Left ventricle myocardium inferior (tissue), 1 donor: ENCODE measurements around the gene C1orf122. TPM values are rescaled to one million over a fixed set of nuclear protein-coding genes. Genes with fewer than 3 reads are reported as not detected.
A peak's percentile ranks its signal among the peaks of the same experiment; 100 is the strongest.

Experiments used
- DNase-seq: peaks from one replicate; pipeline ENCODE4 v3.0.0-alpha.2; 2020
- H3K27ac ChIP-seq: fragments of 200-600 bp; replicated peaks from 2 replicates; pipeline ENCODE4 v1.8.0; 2021
- H3K27me3 ChIP-seq: fragments of 200-600 bp; 2 replicates; pipeline ENCODE4 v1.8.0; 2021; ENCODE audit warnings: low read depth
- H3K36me3 ChIP-seq: fragments of 200-600 bp; 2 replicates; pipeline ENCODE4 v1.8.0; 2021
- H3K4me1 ChIP-seq: fragments of 200-600 bp; 2 replicates; pipeline ENCODE4 v1.8.0; 2021
- H3K4me3 ChIP-seq: fragments of 200-600 bp; 2 replicates; pipeline ENCODE4 v1.8.0; 2021; ENCODE audit warnings: mild to moderate bottlenecking, moderate library complexity
- H3K9me3 ChIP-seq: fragments of 200-600 bp; replicated peaks from 2 replicates; pipeline ENCODE4 v1.8.0; 2021
- intact Hi-C: fragments of 100-400 bp; cut with micrococcal nuclease; formaldehyde crosslinking; loops from one replicate; pipeline ENCODE4 v1.11.0; 2022
- total RNA-seq: library from RNA; stranded (reverse); fragmentation: NEBNext Ultra II Directional; extraction: Animal tissue kit (Norgen Biotek cat#: 25700); gene quantifications from one replicate; pipeline ENCODE4 v1.2.1, GENCODE V29; 2021
- TF ChIP-seq, protein P1 (sequence below): fragments of 200-600 bp; IDR thresholded peaks from 2 replicates; pipeline ENCODE4 v1.8.0; 2021; ENCODE audit warnings: antibody characterized with exemption, mild to moderate bottlenecking, borderline replicate concordance
- donor health status: DM: no; HTN: yes; CAD: no; lungs with severe emphysema.

Gene C1orf122
- total RNA-seq, 1 donor from 2014 or later = 47.3 TPM

DNA sequence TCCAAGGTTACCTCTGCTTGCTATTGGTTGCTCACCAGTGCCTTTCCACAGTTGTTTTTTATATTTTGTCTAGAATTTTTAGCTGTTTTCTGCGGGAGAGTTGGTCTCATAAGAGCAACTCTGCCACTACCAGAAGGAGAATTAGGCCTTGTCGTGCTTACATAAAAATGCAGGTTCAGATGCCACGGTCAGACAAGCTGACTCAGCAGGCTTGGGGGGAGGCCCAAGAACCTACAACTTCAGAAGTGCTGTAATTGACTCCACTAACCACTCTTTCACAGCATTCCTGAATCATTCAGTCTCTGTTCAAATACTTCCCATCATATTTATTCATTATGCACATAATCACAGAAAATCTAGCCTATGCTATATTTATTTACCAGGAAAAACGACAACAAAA lies 23.5 kb downstream of the C1orf122 start:
- Histone ChIP-seq H3K27ac (no peak overlapping the region), H3K9me3 (no peaks in the 10 kb centered on the region), H3K4me1 (no peaks in the 10 kb centered on the region), H3K4me3 (no peak overlapping the region), H3K36me3 (peaks cover 85% of the 10 kb centered on the region), H3K27me3 (no peaks in the 10 kb centered on the region)
- TF ChIP-seq, protein P1, sequence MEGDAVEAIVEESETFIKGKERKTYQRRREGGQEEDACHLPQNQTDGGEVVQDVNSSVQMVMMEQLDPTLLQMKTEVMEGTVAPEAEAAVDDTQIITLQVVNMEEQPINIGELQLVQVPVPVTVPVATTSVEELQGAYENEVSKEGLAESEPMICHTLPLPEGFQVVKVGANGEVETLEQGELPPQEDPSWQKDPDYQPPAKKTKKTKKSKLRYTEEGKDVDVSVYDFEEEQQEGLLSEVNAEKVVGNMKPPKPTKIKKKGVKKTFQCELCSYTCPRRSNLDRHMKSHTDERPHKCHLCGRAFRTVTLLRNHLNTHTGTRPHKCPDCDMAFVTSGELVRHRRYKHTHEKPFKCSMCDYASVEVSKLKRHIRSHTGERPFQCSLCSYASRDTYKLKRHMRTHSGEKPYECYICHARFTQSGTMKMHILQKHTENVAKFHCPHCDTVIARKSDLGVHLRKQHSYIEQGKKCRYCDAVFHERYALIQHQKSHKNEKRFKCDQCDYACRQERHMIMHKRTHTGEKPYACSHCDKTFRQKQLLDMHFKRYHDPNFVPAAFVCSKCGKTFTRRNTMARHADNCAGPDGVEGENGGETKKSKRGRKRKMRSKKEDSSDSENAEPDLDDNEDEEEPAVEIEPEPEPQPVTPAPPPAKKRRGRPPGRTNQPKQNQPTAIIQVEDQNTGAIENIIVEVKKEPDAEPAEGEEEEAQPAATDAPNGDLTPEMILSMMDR = no peak
- intact Hi-C loops = no loop called here
- no peak for DNase-seq

DNA sequence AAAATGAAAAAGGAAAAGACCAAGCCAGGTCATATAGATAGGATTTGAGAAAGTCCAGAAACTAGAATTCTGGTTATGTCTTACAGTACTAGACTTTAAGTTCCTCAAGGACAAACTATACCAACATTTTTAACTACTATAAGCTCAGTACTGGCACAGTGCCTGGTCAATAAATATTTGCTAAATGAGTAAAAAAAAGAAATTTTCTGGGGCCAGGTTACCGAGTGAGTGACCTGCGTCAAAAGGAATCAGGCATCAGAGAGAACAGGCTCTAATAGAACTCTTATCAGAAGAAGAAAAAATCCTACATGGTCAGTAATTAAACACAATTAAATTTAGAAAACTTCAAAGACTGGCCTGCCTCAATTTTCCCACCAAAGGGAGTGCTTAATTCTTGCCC lies 24.2 kb downstream of the C1orf122 start:
- no peaks in the 10 kb centered on the region for H3K27me3 ChIP-seq
- intact Hi-C loops = no loop called here

DNA sequence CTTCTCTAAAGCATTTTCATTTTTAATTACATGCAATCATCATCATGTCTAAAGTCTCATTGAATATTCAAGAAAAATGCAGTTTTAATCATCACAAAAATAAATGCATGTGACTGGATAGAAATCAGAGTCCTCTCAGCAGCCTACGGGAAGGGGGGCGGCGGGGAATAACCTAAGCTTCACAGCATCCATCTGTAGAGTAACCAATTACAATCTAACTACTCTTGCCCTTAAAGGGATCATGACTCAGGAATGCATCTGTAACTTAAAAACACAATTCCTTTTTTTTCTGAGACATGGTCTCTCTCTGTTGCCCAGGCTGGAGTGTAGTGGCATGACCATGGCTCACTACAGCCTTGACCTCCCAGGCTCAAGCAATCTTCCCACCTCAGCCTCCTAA lies 29.2 kb downstream of the C1orf122 start:
- H3K9me3 ChIP-seq = no peaks in the 10 kb centered on the region
- TF ChIP-seq, protein P1 = no peak
- peaks cover 12% of the 10 kb centered on the region for H3K4me1 ChIP-seq
- no peak for DNase-seq
- intact Hi-C loops = no loop called here
- peaks cover 81% of the 10 kb centered on the region for H3K36me3 ChIP-seq
- no peak overlapping the region for H3K27ac ChIP-seq
- no peaks in the 10 kb centered on the region for H3K27me3 ChIP-seq
- H3K4me3 ChIP-seq = no peak overlapping the region

More for the DNA sequence above, 24.2 kb downstream of the C1orf122 start:
- H3K9me3 ChIP-seq = no peaks in the 10 kb centered on the region
- H3K4me1 ChIP-seq = no peaks in the 10 kb centered on the region
- no peak overlapping the region for H3K27ac ChIP-seq
- no peak for DNase-seq
- TF ChIP-seq, protein P1 = no peak
- no peak overlapping the region for H3K4me3 ChIP-seq
- H3K36me3 ChIP-seq = peaks cover 83% of the 10 kb centered on the region

DNA sequence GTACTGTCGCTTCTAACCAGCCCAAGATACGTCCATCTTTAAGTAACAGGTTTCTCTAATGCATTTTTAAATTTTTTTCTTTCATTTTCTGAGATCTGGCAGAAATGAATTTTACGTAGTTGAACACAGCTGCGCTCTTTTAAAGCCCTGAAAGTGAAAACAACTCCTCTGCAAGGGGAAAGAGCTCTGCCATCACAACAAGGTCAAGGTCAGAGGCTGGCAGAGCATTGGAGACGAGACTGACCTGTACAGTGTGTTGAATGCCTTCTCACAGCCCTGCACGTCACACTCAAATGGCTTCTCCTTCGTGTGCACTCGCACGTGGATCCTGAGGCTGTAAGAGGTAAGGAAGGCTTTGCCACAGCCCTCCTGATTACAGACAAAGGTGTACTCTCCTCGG lies 32.1 kb downstream of the C1orf122 start:
- no peak for DNase-seq
- Histone ChIP-seq H3K27me3 (no peaks in the 10 kb centered on the region), H3K9me3 (no peaks in the 10 kb centered on the region), H3K36me3 (peaks cover 52% of the 10 kb centered on the region), H3K4me1 (peaks cover 22% of the 10 kb centered on the region), H3K27ac (peak overlapping the region; percentile 21), H3K4me3 (no peak overlapping the region)
- intact Hi-C loops = no loop called here
- TF ChIP-seq, protein P1 = no peak

DNA sequence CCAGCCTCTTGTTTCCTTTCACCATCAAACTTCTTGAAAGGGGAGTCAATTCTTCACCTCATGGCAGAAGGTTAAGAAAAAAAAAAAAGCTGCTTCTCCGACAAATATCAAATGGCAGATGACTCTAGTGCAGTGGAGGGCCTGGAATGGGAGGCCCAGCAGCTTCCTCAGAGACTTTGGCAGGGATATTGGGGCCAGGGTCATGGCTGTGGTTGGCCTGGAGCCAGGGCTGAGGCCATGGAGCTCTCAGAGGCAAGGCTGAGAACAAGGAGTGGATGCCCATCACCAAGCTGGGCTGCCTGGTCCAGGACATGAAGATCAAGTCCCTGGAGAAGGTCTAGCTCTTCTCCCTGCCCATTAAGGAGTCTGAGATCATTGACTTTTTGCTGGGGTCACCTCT lies 33.1 kb downstream of the C1orf122 start:
- Histone ChIP-seq H3K4me1 (peaks cover 32% of the 10 kb centered on the region), H3K9me3 (no peaks in the 10 kb centered on the region), H3K27ac (no peak overlapping the region), H3K36me3 (peaks cover 42% of the 10 kb centered on the region), H3K4me3 (no peak overlapping the region), H3K27me3 (no peaks in the 10 kb centered on the region)
- intact Hi-C loops = no loop called here
- DNase-seq = no peak
- TF ChIP-seq, protein P1 = no peak

DNA sequence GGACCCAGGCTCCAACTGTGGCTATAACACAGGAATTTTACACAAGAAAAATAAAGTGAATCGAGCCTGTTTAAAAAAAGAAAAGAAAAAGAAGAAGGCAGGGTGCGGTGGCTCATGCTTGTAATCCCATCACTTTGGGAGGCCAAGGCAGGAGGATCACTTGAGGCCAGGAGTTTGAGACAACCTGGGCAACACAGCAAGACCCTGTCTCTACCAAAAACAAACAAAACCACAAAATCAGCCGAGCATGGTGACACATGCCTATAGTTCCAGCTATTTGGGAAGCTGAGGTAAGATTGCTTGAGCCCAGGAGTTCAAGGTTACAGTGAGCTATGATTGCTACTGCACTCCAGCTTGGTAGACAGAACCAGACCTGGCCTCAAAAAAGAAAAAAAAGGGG lies 34.1 kb downstream of the C1orf122 start:
- H3K9me3 ChIP-seq = no peaks in the 10 kb centered on the region
- H3K4me3 ChIP-seq = no peak overlapping the region
- DNase-seq = no peak
- TF ChIP-seq, protein P1 = no peak
- no peak overlapping the region for H3K27ac ChIP-seq
- H3K27me3 ChIP-seq = no peaks in the 10 kb centered on the region
- H3K36me3 ChIP-seq = peaks cover 35% of the 10 kb centered on the region
- H3K4me1 ChIP-seq = peaks cover 36% of the 10 kb centered on the region
- intact Hi-C loops = no loop called here
